Nephron (organoid): ENCODE data around the gene HS6ST2.

Experiments
- H3K27ac Mint-ChIP-seq, 3 experiments: 2 replicates each; pipeline ENCODE4 v1.8.0; 2020; ENCODE audit warnings: mixed read lengths in 3 of 3, mild to moderate bottlenecking in 2 of 3, moderate library complexity in 1 of 3
- H3K27me3 Mint-ChIP-seq: 2 replicates; pipeline ENCODE4 v1.8.0; 2021; ENCODE audit warnings: low read depth, mild to moderate bottlenecking, moderate library complexity, mixed read lengths
- H3K36me3 Mint-ChIP-seq: 2 replicates; pipeline ENCODE4 v1.8.0; 2020; ENCODE audit warnings: low read depth, mixed read lengths
- H3K4me1 Mint-ChIP-seq: 2 replicates; pipeline ENCODE4 v1.8.0; 2020; ENCODE audit warnings: mixed read lengths
- H3K4me3 Mint-ChIP-seq, 3 experiments: 2 replicates each; pipeline ENCODE4 v1.8.0; 2020; ENCODE audit warnings: mild to moderate bottlenecking in 3 of 3, mixed read lengths in 3 of 3, moderate library complexity in 2 of 3
- H3K9me3 Mint-ChIP-seq: 2 replicates; pipeline ENCODE4 v1.8.0; 2020; ENCODE audit warnings: mixed read lengths
- TF ChIP-seq, protein P1 (sequence below), 3 experiments: fragments of 200-600 bp; sonication (generic); IDR thresholded peaks; one replicate each; pipeline ENCODE4 v1.5.0; 2021; ENCODE audit warnings: antibody characterized with exemption in 3 of 3; ENCODE audit not compliant: unreplicated experiment in 3 of 3

HS6ST2 gene

DNA sequence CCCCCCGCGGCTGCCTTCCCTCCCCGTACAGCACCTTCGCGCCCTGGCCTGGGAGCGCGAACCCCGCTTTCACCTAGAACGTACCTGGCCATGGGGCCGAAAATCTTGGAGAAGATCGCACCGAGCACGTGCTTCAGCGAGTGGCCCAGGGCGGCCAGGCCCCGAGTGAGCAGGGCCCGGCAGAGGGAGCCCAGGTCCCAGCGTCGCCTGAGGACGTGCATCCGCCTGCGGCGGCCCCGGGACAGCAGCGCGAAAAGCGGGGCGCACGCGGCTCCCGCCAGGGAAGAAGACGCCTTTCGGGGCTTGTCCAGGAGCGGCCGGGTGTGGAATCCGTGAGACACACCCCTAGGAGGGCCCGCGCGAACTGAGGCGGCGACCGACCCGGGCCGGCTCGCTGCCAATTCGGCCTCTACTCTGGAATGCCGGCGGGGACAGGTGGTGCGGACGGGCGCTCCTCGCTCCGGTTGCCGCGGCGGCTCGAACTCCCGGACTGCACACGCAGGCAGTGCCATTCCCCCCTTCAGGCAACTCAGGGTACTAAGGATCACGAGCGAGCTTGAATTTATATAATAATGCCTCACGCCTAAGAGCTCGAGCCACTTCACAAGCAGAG is at the start of gene HS6ST2:
TSS of gene HS6ST2 (minus strand) at position 539 of the 613 bp plus-strand sequence.
- TF ChIP-seq, protein P1, sequence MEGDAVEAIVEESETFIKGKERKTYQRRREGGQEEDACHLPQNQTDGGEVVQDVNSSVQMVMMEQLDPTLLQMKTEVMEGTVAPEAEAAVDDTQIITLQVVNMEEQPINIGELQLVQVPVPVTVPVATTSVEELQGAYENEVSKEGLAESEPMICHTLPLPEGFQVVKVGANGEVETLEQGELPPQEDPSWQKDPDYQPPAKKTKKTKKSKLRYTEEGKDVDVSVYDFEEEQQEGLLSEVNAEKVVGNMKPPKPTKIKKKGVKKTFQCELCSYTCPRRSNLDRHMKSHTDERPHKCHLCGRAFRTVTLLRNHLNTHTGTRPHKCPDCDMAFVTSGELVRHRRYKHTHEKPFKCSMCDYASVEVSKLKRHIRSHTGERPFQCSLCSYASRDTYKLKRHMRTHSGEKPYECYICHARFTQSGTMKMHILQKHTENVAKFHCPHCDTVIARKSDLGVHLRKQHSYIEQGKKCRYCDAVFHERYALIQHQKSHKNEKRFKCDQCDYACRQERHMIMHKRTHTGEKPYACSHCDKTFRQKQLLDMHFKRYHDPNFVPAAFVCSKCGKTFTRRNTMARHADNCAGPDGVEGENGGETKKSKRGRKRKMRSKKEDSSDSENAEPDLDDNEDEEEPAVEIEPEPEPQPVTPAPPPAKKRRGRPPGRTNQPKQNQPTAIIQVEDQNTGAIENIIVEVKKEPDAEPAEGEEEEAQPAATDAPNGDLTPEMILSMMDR (IDR thresholded peaks at IDR 0.05; ENCODE audit: unreplicated experiment in 3 of 3), result peak in 1 of 3 experiments; percentile 34
- Mint-ChIP-seq H3K4me3 (peak within 1 kb of the TSS; percentile 91 to 94 (median 92)), H3K36me3 (no peaks in the 10 kb centered on the region), H3K27ac (peak within 1 kb of the TSS; percentile 46 to 74 (median 70)), H3K27me3 (peaks cover 50% of the 10 kb centered on the region), H3K4me1 (peaks cover 54% of the 10 kb centered on the region), H3K9me3 (no peaks in the 10 kb centered on the region)

GRCh38 chrX:133007458-133007857 is 49.0 kb upstream of the HS6ST2 start:
- Mint-ChIP-seq H3K9me3 (peaks cover 37% of the 10 kb centered on the region), H3K36me3 (no peaks in the 10 kb centered on the region)
- TF ChIP-seq, protein P1 (IDR thresholded peaks at IDR 0.05; ENCODE audit: unreplicated experiment in 3 of 3), result no peak

GRCh38 chrX:133005616-133006015 is 47.2 kb upstream of the HS6ST2 start:
- H3K27ac Mint-ChIP-seq, result no peak overlapping the region
- no peaks in the 10 kb centered on the region for H3K36me3 Mint-ChIP-seq
- TF ChIP-seq, protein P1 (IDR thresholded peaks at IDR 0.05; ENCODE audit: unreplicated experiment in 3 of 3), result no peak
- H3K4me3 Mint-ChIP-seq, result no peak overlapping the region
- H3K27me3 Mint-ChIP-seq, result peaks cover 4% of the 10 kb centered on the region
- peaks cover 27% of the 10 kb centered on the region for H3K9me3 Mint-ChIP-seq
- no peaks in the 10 kb centered on the region for H3K4me1 Mint-ChIP-seq

More at GRCh38 chrX:133007458-133007857, 49.0 kb upstream of the HS6ST2 start:
- H3K27ac Mint-ChIP-seq, result no peak overlapping the region
- H3K4me1 Mint-ChIP-seq, result no peaks in the 10 kb centered on the region
- H3K27me3 Mint-ChIP-seq, result peaks cover 4% of the 10 kb centered on the region
- H3K4me3 Mint-ChIP-seq, result no peak overlapping the region

DNA sequence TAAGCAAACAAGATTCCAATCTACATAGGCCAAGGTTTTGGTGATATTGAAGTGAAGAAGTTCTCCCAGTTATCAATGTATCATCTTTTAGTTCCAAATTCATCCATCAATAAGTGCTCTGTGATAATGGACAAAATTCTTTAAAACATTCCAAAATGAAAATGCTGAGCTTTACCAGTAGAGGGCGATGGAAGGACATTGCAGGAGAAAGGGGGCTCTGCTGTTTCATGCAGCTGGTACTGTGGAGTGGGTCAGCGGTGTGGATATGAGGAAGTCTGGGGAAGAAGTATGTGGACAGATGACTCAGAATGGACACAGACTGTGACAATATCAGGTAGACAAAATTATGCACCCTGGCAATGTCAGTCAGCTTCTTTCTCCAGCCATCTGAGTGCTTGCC is 46.6 kb upstream of the HS6ST2 start:
- H3K27me3 Mint-ChIP-seq, result peaks cover 4% of the 10 kb centered on the region
- peaks cover 26% of the 10 kb centered on the region for H3K9me3 Mint-ChIP-seq
- H3K36me3 Mint-ChIP-seq, result no peaks in the 10 kb centered on the region
- no peak overlapping the region for H3K27ac Mint-ChIP-seq
- no peaks in the 10 kb centered on the region for H3K4me1 Mint-ChIP-seq
- no peak overlapping the region for H3K4me3 Mint-ChIP-seq
- TF ChIP-seq, protein P1 (IDR thresholded peaks at IDR 0.05; ENCODE audit: unreplicated experiment in 3 of 3), result peak; percentile 80 to 85 (median 83)

- no peak overlapping the region for H3K27ac Mint-ChIP-seq
- no peaks in the 10 kb centered on the region for H3K4me1 Mint-ChIP-seq
- H3K4me3 Mint-ChIP-seq, result no peak overlapping the region
- H3K27me3 Mint-ChIP-seq, result no peaks in the 10 kb centered on the region
- TF ChIP-seq, protein P1 (IDR thresholded peaks at IDR 0.05; ENCODE audit: unreplicated experiment in 3 of 3), result no peak
- H3K9me3 Mint-ChIP-seq, result no peaks in the 10 kb centered on the region
- no peaks in the 10 kb centered on the region for H3K36me3 Mint-ChIP-seq
Observed at GRCh38 chrX:132999209-132999608, 40.8 kb upstream of the HS6ST2 start.

- Mint-ChIP-seq H3K9me3 (no peaks in the 10 kb centered on the region), H3K36me3 (no peaks in the 10 kb centered on the region), H3K27ac (no peak overlapping the region), H3K27me3 (no peaks in the 10 kb centered on the region), H3K4me1 (peaks cover 9% of the 10 kb centered on the region), H3K4me3 (no peak overlapping the region)
- TF ChIP-seq, protein P1 (IDR thresholded peaks at IDR 0.05; ENCODE audit: unreplicated experiment in 3 of 3), result no peak
Observed at GRCh38 chrX:132990835-132991234, 32.4 kb upstream of the HS6ST2 start.
